Measurements from ENCODE around the gene PLK5.
A peak's percentile ranks its signal among the peaks of the same experiment; 100 is the strongest.

PLK5 gene

DNA sequence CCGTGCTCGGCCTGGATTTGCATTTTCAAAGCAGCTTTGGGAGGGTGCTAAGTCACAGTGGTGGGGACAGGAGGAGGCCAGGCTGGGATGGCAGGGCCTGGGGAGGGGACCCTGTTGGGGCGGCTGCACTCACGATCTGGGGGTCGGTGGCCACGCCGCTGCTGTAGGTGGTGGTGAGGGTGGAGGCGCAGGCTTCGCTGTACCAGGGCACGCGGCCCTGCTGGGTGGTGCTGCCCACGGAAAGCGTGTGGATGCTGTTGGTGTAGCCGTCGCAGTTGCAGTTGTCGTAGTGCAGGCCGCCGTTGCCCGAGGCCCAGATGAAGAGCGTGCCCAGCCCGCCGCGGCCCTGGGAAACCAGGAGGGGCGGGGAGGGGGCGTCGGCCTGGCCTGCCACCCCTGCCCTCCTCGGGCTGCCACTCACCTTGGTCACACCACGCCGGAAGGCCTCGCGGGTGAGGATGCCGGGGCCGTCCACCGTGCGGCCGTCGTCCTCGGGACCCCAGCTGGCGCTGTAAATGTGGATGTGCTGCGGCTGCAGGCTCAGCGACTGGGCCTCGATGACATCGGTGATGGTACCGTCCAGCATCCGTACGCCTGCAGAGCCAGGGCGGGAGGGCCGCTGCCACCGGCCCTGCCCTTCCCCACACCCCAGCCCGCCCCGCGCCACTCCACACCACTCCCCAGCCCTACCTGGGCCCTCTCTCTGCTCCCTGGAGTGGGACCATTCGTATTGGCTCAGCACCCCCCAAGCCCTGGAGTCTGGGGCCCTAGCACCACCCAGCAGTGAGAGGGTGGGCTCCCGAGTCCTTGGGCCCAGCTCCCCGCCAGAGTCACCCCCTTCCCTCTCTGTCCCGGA is 36.9 kb upstream of the PLK5 start:
- H3K36me3 ChIP-seq (replicated peaks): no peaks in the 10 kb centered on the region
- H3K27me3 ChIP-seq (replicated peaks): no peaks in the 10 kb centered on the region
- no peak overlapping the region for H3K27ac ChIP-seq
- in situ Hi-C loops (cut with HindIII; ENCODE audit: low pct_ligation_motif_present, low sequenced_read_pairs): no loop called here
- H3K4me3 ChIP-seq (ENCODE audit: low read depth, low read length): no peak overlapping the region
- TF ChIP-seq, protein P1, sequence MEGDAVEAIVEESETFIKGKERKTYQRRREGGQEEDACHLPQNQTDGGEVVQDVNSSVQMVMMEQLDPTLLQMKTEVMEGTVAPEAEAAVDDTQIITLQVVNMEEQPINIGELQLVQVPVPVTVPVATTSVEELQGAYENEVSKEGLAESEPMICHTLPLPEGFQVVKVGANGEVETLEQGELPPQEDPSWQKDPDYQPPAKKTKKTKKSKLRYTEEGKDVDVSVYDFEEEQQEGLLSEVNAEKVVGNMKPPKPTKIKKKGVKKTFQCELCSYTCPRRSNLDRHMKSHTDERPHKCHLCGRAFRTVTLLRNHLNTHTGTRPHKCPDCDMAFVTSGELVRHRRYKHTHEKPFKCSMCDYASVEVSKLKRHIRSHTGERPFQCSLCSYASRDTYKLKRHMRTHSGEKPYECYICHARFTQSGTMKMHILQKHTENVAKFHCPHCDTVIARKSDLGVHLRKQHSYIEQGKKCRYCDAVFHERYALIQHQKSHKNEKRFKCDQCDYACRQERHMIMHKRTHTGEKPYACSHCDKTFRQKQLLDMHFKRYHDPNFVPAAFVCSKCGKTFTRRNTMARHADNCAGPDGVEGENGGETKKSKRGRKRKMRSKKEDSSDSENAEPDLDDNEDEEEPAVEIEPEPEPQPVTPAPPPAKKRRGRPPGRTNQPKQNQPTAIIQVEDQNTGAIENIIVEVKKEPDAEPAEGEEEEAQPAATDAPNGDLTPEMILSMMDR (IDR thresholded peaks at IDR 0.05; ENCODE audit: low read depth, low read length, missing control alignments): no peak
- DNase-seq: no peak

- no peak overlapping the region for H3K4me3 ChIP-seq (ENCODE audit: low read depth, low read length)
- TF ChIP-seq, protein P1 (IDR thresholded peaks at IDR 0.05; ENCODE audit: low read depth, low read length, missing control alignments): no peak
- no peak for DNase-seq
- no peaks in the 10 kb centered on the region for H3K27me3 ChIP-seq (replicated peaks)
- H3K36me3 ChIP-seq (replicated peaks): no peaks in the 10 kb centered on the region
- no peak overlapping the region for H3K27ac ChIP-seq
- in situ Hi-C loops (cut with HindIII; ENCODE audit: low pct_ligation_motif_present, low sequenced_read_pairs): no loop called here
These were observed 36.1 kb upstream of the PLK5 start for GRCh38 chr19:1487576-1488281.

DNA sequence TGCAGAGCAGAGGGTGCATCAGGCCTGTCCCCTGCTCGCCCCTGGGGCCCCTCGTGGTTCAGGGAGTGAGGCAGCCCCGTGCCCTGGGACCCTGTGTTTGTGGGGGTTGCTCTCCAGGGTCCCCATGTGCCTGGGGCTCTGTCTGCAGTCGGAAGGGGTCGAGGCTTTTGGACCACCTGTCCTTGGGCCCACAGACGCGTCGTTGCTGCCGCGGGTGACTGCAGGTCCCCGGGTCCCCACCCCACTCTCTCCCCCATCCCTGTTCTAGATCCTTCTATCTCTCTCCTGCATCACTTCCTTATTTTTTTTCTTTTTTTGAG is 35.6 kb upstream of the PLK5 start:
- H3K27me3 ChIP-seq (replicated peaks): no peaks in the 10 kb centered on the region

GRCh38 chr19:1489463-1490310 is 34.2 kb upstream of the PLK5 start:
- in situ Hi-C loops (cut with HindIII; ENCODE audit: low pct_ligation_motif_present, low sequenced_read_pairs): no loop called here
- DNase-seq: no peak
- Histone ChIP-seq H3K27me3 (replicated peaks) (no peaks in the 10 kb centered on the region), H3K4me3 (ENCODE audit: low read depth, low read length) (peak overlapping the region; percentile 60), H3K36me3 (replicated peaks) (no peaks in the 10 kb centered on the region), H3K27ac (no peak overlapping the region)
- TF ChIP-seq, protein P1 (IDR thresholded peaks at IDR 0.05; ENCODE audit: low read depth, low read length, missing control alignments): no peak

More for the DNA sequence above, 35.6 kb upstream of the PLK5 start:
- in situ Hi-C loops (cut with HindIII; ENCODE audit: low pct_ligation_motif_present, low sequenced_read_pairs): no loop called here
- TF ChIP-seq, protein P1 (IDR thresholded peaks at IDR 0.05; ENCODE audit: low read depth, low read length, missing control alignments): no peak
- no peak overlapping the region for H3K27ac ChIP-seq
- DNase-seq: no peak
- no peak overlapping the region for H3K4me3 ChIP-seq (ENCODE audit: low read depth, low read length)
- H3K36me3 ChIP-seq (replicated peaks): no peaks in the 10 kb centered on the region

DNA sequence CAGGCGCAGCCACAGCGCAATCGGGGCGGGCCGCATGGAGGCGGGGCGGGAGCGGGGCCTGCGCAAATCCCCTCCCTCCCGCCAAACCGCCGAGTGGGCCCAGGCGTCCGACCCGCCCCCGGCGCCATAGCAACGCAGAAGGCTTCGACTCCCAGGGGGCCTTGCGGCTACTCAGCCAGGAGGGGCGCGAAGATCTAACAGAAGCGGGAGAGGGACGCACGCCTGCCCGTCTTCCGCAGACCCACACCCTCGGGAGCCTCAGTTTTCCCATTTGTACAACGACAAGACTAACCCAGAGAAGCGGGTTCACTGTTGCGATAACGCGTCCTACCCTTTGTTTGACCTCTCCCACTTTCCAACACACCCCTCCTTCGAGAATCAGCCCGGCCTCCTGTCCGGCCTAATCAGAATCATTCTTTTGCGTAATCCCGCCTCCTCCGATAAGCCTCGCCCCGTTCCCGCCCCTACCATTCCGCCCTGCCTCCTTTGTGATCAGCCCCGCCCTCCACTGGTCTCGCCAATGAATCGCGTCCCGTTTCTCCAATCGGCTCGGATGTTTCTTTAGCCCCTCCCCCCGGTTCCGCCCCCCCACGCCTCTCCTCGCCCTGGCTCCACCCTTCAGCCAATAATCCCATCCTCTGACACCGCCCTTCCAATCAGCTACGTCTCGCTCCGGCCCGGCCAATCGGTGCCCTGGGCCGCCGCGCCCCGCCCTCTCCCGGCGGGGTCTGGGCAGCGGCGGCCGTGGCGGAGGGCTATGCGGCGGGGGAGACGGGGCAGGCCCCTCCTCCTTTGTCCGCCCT is 33.4 kb upstream of the PLK5 start, which contains the start of gene PCSK4:
Gene PCSK4, minus strand, starts transcription at position 40 of the 803 bp plus-strand sequence. Its CDS starts 4 bp downstream, at position 36.
- Histone ChIP-seq H3K27me3 (replicated peaks) (no peaks in the 10 kb centered on the region), H3K4me3 (ENCODE audit: low read depth, low read length) (peak within 1 kb of the TSS; percentile 60), H3K27ac (no peak within 1 kb of the TSS), H3K36me3 (replicated peaks) (no peaks in the 10 kb centered on the region)
- TF ChIP-seq, protein P1 (IDR thresholded peaks at IDR 0.05; ENCODE audit: low read depth, low read length, missing control alignments): no peak
- DNase-seq: peak; percentile 99
- in situ Hi-C loops (cut with HindIII; ENCODE audit: low pct_ligation_motif_present, low sequenced_read_pairs): no loop called here

Measured in brain microvascular endothelial cell (primary cell).